D721Med (cell line): ENCODE data around the gene CAMK1G.
A peak's percentile ranks its signal among the peaks of the same experiment; 100 is the strongest.

Experiments used
- DNase-seq: peaks from one replicate; pipeline ENCODE4 v3.0.0; 2011; ENCODE audit warnings: low spot score; ENCODE audit not compliant: insufficient read length
- FAIRE-seq: peaks from 2 replicates; lab custom pipeline; 2011; peaks lifted over from hg19 to GRCh38; lab: Jason Lieb, UNC
- TF ChIP-seq, protein P1 (sequence below): IDR thresholded peaks from 2 replicates; pipeline ENCODE4 v1.5.1; 2012; ENCODE audit warnings: mild to moderate bottlenecking, control low read depth; ENCODE audit not compliant: insufficient read depth; ENCODE audit errors: missing control alignments

CAMK1G gene

DNA sequence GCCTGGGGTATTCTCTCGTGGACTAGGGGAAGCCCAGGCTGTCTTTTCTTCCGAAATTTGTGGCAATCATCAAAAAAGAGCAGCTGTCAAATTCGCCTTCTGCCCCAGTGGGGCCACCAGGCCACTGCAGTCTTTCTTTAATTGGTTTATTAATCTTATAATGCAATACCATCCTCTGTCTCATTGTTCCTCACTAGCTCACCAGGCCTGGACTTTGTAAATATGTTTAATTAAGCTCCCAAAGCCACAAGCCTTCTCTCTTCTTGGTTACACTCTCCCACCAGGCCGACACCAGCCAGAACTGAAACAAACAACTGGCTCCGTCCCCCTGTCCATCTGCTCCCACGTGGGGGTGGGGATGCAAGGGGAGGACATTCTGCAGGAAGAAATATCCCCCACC lies 22.0 kb upstream of the CAMK1G start:
- DNase-seq, result no peak
- FAIRE-seq, result no peak
- TF ChIP-seq, protein P1, sequence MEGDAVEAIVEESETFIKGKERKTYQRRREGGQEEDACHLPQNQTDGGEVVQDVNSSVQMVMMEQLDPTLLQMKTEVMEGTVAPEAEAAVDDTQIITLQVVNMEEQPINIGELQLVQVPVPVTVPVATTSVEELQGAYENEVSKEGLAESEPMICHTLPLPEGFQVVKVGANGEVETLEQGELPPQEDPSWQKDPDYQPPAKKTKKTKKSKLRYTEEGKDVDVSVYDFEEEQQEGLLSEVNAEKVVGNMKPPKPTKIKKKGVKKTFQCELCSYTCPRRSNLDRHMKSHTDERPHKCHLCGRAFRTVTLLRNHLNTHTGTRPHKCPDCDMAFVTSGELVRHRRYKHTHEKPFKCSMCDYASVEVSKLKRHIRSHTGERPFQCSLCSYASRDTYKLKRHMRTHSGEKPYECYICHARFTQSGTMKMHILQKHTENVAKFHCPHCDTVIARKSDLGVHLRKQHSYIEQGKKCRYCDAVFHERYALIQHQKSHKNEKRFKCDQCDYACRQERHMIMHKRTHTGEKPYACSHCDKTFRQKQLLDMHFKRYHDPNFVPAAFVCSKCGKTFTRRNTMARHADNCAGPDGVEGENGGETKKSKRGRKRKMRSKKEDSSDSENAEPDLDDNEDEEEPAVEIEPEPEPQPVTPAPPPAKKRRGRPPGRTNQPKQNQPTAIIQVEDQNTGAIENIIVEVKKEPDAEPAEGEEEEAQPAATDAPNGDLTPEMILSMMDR, result no peak

DNA sequence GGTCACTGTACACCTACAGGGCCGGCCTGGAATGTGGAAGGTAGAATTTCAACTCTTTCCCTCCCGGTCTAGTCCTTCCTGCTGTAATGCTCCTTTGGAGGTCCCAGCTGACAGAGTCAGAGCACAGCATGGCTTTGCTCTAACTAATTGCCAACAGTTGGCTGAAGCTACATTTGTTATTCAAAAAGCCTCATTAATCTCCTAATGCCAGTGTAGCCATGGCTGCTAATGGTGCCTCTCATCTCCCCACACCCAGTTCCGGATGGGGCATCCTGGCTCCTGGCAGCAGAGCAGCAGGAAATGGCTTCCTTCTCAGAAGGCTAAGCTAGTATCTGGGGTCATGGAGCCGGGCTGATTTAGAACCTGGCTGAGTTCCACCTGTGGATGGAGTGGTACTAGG lies 18.7 kb upstream of the CAMK1G start:
- TF ChIP-seq, protein P1, result no peak
- no peak for DNase-seq
- FAIRE-seq, result no peak

GRCh38 chr1:209565759-209566678 lies 17.5 kb upstream of the CAMK1G start:
- no peak for FAIRE-seq
- DNase-seq, result no peak
- TF ChIP-seq, protein P1, result peak; percentile 95

DNA sequence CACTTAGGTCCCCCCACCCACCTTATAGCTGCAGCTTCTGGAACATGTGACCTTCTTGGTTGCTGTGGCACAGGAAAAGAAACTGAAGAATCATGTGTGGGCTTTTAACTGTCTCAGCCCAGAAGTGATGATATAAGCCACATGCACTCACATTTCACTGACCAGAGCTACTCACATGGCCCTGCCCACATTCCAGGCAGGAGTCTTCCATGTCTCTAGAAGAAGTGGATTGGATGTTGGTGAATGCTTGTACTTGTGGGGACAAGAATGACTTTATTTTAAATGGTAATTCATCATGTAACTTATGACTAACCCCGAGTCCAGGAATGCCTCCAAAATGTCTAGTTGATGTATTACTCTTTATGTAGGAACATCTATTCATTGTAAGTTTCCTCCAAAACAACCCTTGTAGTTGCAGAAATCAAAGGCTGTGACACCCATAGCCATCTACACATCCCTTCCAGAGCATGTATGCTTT lies 15.8 kb upstream of the CAMK1G start:
- TF ChIP-seq, protein P1, result no peak
- no peak for FAIRE-seq
- no peak for DNase-seq

GRCh38 chr1:209569455-209570207 lies 13.9 kb upstream of the CAMK1G start:
- DNase-seq, result peak; percentile 53
- TF ChIP-seq, protein P1, result peak; percentile 99
- no peak for FAIRE-seq

DNA sequence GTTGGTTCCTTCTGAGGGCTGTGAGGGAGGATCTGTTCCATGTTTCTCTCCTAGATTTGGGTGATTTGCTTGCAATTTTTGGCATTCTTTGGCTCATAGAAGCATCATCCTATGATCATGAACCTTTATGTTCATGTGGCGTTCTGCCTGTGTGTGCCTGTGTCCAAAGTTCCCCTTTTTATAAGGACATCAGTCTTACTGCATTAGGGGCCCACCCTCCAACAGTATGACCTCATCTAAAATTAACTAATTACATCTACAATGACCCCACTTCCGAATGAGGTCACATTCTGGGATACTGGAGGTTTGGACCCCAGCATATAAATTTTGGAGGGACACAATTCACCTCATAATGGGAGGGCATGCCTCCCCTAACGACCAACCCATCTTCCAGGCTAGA lies 12.8 kb upstream of the CAMK1G start:
- DNase-seq (no peak), FAIRE-seq (no peak)
- TF ChIP-seq, protein P1, result no peak
